ENCODE measurements around the gene SLC47A2.
"Not testable (repeated sequence)": the region's sequence is repeated elsewhere in the genome, so short reads cannot be mapped to it uniquely, and the experiment has no call there.

Gene SLC47A2, protein sequence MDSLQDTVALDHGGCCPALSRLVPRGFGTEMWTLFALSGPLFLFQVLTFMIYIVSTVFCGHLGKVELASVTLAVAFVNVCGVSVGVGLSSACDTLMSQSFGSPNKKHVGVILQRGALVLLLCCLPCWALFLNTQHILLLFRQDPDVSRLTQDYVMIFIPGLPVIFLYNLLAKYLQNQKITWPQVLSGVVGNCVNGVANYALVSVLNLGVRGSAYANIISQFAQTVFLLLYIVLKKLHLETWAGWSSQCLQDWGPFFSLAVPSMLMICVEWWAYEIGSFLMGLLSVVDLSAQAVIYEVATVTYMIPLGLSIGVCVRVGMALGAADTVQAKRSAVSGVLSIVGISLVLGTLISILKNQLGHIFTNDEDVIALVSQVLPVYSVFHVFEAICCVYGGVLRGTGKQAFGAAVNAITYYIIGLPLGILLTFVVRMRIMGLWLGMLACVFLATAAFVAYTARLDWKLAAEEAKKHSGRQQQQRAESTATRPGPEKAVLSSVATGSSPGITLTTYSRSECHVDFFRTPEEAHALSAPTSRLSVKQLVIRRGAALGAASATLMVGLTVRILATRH

DNA sequence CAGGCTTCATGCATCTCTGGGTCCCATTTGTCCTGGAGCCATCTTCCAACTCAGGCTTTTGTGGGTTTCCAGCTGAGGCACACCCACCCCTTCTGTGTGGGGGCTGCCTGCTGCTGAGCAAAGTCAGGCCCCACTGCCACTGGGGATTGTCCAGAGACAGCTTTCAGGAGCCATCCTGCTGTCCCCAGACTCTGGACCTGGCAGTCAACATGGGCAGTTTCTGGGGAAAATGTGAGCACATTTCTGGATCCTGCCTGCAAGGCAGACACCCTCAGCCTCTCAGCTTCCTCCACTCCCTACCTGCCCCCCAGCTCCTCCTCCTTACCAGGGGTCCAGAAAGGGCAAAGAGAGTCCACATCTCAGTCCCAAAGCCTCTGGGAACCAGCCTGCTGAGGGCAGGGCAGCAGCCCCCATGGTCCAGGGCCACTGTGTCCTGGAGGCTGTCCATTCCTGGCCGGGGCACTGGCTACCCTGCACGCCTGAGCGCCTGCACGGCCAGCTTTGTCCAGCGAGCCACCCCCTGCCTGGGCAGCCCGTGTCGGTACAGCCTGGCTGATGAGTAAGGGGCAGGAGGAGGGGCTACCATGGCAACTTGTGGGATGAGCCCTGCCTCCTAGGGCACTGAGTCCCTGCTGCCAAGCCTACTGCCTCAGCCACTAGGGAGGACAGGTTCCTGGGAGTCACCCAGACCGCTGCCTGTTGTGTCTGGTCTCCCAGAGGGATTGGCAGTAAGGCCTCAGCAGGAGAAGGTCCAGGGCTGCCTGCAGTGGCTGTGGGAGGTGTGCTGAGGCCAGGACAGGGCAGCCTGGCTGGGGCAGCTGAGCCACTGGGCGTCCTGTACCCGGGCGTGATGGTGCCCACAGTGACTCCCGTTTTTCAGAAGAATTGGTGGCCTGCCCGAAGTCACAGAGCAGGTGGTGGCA lies at the start of gene SLC47A2:
Gene SLC47A2 (minus strand): TSS at position 477 of the 923 bp plus-strand sequence. CDS start 29 bp downstream, at position 448.
- DNase-seq, result no peak

DNA sequence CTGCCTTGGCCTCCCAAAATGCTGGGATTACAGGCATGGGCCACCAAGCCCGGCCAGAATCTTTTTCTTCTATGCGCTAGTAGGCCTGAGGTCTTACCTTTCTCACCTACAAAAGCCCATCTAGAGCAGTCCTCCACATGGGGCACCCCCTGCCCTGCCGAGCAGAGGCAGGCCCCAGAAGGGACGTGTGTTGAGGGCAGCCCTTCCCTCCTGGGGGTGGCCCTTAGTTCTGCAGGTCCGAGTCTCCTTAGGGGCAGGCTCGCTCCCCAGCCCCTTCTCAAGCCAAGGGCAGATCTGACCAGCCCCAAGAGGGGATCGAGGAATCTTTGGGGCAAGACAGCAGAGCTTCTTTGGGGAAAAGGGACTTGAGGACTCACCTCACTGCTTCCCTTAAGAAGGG lies 49.6 kb upstream of the SLC47A2 start:
- DNase-seq, result no peak

DNA sequence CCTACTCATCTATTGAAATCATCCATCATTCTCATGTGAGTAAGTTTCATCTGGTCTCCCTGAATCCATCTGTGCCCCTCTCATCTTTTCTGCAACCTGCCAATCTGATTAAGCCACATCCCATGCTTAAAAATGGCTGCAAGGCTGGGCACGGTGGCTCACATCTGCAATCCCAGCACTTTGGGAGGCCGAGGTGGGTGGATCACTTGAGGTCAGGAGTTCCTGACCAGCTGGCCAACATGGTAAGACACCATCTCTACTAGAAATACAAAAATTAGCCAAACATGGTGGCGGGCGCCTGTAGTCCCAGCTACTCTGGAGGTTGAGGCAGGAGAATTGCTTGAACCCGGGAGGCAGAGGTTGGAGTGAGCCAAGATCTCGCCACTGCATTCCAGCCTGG lies 47.6 kb upstream of the SLC47A2 start:
- not testable (repeated sequence) for DNase-seq

DNA sequence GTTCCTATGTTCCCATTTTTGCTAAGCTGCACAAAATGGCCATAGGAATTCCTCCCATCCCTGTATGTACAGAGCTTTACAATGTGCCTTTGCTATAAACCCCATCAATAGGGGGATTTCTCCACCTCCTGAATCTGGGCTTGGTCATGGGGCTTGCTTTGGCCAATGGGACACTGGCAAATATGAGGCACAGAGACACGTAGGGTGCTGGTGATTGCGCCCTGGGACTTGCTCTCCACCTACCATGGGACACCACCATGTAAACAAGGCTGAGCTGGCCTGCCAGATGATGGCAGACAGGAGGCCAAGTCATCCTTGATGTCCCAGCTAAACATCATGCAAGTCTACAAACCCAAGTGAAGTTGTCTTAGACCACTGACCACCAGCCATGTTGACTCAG lies 47.0 kb upstream of the SLC47A2 start:
- no peak for DNase-seq

DNA sequence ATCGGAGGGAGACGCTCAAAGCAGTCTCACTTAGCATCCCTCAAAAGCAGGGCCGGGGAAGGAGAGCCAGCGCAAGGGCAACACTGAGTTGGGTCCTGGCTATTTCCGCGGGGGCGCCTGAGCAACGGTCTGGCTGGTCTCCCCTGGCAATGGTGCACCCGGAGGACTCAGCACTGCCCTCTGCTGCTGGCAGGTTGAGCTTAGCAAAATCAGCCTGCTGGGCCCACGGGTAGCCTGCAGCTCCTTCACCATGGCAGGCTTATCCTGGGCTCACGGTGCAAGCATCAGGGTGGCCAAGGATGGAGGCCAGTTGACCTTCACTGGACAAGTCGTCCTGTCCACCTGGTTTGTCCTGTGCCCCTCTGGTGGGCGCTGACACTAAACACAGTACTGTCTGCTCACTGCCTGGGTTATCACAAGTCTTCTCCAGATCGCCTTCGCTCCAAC lies 46.2 kb upstream of the SLC47A2 start:
- DNase-seq, result peak; percentile 66

DNA sequence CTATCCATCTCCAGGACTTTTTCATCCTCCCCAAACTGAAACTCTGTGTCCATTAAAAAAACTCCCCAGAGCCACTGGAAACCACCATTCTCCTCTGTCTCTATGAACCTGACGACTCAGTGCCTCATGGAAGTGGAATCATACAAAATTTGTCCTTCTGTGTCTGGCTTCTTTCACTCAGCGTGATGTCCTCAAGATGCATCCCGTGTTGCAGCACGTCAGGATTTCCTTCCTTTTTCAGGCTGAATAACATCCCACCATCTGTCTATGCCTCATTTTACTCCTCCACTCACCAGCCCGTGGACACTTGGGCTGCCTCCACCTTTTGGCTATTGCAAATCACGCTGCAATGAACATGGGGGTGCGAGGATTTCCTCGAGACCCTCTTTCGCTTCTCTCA lies 44.4 kb upstream of the SLC47A2 start:
- no peak for DNase-seq

DNA sequence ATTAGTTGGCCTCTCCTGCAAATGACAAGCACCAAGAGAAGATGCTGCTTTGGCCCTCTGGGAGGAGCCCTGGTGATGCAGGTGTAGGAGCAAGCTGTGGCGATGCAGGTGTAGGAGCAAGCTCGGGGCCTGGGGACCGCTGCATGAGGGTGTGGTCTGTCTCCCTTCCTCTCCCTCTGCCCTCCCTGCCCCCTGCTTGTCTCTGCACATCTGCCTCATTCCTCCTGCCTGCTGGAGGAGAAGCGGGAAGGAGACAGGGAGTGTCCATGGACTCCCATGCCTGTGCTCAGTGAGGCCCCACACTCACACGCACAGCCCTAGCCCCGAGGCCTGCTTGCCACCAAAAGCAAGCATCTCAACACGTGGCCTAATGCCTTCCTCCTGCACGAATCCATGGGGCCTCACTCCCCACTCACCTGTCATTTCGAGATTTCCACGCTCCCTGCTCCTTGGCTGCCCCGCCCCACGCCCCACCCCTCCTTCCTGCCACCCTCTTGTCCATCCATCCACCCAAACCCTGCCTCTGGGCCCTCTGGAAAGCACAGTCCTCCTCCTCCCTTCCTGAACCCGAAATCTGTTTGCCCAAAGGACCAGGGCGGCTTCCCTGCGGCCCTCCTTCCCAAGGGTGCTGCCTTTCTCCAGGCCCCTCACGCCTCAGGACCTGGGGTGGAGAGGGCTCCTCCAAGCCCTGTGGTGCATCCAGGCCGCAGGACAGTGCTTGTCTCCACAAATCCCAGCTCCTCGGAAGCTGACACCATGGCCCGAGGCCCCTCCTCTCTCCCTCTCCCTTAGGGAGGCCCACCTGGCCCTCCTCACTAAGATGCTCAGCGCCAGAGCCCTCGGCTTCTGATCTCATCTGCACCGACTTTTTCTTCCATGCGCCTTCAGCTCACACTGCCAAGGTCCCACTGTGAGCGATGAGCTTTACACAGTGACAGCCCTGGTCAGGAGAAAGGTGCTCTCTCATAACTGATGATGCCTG lies 43.5 kb upstream of the SLC47A2 start:
- no peak for DNase-seq

DNA sequence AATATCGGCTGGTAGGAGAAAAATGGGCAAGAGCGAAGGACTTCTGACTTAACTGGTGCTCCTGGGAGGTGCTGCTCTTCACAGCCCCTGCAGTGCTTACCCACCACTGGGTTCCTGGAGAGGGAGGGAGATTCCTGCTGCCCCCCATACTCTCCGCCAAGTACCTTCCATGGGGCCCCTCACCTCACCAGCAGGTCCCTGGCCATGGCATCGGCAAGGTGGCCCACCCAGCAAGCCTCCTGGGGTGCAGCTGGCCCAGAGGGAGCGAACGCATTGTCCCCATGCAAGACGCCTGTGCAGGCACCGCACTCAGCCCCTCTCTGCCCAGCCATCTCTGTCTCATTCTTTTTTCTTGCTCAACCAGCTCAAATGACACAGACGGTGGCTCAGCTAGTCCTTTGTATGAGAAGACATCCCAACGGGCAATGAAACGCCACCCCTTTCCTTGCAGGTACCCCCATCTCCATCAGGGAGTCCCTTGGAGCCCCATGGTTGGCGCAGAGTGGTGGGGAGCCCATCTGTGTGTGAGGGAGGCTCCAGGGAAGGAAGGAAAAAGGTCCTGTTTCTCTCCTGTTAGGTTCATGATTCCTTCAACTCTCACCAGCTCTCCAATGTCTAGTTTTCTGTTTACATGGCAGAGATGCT lies 41.3 kb upstream of the SLC47A2 start:
- no peak for DNase-seq

DNA sequence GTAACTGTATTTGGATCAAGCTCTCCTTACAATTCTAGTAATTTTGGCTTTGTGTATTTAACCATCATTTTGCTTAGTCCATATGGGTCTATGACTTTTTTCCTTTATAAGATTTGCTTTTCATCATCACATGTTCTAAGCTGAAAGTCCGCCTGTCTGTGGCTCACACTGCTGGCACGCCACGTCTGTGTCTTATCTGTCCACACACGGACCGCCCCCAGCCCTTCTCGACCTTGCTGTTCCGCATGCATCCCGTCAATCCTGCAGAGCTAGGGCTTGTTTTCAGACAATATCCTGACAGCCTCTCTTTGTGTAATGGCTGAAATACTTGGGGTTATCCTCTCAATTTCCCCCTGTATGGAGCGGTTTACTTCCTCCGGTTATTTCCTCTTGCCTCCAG lies 40.2 kb upstream of the SLC47A2 start:
- DNase-seq, result no peak

DNA sequence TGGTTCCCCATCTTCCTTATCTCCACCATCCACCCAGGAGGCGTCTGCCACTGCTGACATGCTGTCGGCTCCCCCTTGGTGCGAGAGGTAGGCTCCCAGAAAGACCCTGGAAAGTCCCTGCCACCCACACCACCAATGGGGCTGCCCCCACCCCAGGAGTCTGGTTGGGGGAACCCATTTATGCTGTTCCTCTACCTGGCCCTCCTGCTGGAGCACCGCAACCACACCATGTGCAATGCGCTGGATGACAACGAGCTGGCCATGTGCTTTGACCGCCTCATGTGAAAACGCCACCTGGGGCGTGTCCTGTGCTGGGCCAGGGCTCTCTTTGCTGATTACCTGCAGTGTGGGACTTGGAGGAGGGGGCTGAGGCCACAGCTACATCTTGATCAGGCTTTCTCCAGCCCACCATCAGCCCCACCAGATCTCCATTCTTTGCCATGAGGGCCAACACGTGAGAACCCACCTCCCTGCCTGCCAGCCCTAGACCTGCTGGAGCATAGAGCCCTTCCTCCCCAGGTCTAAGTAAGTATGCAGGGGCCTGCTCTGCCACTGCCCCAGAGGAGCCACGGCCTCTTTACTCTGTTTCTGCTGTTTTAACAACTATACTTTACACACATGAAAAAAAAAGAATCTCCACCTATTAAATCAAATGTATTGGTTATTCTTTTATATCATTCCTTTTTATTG lies 39.6 kb upstream of the SLC47A2 start:
- no peak for DNase-seq

DNA sequence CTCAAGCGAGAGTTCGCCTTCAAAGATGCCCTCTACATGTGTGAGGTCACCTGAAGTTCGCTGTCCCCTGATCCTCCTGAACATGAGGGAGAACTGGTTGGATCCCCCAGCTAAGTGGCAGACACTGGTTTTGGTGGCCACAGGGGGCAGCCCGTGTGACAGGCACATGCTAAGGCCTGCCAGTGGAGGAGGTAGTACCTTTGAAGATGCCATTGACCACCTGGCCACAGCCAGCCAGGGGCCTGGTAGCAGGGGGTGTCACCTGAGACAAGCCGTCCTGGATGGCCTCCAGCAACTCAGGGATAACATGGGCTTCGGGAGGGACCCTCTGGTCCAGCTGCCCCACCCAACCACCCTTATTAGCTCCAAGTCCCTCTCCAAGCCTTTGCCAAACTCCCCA lies 39.0 kb upstream of the SLC47A2 start:
- no peak for DNase-seq

DNA sequence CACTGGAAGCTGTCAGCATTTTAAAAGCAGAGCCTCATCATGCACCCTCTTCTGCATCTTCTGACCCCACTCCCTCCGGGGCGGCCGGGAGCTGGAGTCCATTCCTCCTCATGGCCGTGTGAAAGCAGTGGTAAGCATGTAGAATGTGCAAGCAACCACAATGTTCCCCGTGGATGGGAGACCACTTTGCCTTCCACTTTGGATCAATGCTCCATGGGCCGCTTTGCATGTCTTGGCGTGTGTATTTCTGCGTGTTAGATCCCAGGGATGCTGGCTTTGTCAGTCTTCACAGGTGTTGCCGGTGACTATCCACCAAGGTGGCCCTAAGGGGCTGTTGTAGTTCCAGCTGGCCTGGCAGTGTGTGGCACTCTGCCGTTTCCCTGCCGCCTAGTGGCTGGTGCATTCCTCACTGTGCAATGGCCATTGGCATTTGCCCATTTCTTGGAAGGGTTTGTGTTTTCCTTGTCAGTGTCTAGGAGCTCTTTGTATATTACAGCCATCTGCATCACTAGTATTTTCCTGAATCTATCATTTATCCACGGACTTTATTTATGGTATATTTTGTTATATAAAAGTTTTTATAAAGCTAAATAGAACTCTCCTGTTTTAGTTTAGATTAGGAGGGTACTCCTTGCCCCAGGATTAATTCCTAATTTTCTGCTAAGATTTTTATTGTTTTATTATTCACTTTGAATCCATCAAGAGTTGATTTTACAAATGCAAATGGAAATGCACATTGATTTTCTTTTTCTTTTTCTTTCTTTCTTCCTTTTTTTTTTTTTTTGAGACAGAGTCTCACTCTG lies 37.5 kb upstream of the SLC47A2 start:
- no peak for DNase-seq

DNA sequence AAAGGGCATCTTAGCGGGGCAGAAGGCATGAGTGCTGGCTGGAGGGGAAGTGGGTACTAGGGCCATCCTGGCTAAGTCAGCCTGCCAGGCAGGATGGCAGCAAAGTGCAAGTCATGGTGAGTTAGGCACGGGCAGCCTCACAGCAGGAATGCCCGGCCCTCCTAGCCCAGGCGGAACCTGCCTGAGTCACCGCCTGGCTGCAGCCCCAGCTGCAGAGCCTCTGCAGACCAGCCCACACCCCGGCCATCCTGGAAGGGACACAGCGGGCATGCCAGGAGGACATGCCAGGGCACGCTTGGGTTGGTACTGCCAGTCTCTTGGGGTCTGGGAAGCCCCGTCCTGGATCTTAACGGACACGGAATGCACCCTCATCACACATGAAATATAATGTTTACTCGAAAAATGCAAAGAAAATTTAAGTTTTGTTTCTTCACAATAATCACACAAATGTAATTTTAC lies 36.7 kb upstream of the SLC47A2 start:
- no peak for DNase-seq

DNA sequence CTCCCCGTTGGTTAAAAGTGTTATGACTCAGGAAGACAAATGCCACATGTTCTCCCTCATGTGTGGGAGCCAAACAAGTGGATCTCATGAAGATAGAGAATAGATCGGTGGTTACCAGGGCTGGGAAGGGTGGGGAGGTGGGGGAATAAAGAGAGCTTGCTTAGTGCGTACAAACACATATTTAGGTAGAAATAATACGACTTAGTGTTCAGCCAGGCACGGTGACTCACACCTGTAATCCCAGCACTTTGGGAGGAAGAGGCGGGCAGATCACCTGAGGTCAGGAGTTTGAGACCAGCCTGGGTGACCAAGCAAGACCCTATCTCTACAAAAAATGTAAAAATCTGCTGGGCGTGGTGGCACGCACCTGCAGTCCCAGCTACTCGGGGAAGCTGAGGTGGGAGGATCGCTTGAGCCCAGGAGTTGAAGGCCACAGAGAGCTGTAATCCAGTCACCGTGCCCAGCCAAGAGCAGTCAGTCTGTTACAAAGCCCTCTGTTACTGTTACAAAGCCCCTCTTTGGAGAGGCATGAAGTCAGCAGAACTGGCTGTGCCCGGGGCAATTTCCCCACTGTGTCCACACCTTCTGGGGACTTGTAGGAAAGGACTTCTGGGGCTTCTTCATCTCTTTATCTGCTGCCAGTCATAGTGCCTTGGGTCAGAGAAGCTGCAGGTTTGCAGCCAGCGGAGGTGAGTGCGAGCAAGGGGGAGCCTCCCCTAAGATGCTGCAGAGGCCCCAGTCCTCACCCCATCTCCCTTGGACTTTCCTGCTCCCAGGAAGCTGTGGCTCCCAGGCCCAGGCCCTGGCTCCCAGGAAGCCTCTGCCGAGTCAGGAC lies 36.0 kb upstream of the SLC47A2 start:
- no peak for DNase-seq

DNA sequence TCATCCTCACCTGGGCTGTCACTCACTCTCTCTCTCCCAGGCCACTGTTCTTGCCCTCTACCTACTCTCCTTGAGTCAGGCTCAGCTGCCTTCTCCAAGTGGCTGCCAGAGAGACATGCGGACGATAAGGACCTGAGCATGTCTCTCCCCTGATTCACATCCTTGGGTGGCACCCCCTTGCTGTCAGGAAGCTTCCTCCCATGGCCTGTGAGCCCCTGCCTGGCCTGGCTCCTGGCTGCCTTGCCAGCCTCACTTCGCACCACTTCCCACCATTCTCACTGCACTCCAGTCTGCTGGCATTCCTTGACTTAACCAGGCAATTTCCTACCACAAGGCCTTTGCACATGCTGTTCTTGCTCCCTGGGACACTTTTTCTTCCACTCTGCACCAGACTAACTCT lies 34.5 kb upstream of the SLC47A2 start:
- no peak for DNase-seq

DNA sequence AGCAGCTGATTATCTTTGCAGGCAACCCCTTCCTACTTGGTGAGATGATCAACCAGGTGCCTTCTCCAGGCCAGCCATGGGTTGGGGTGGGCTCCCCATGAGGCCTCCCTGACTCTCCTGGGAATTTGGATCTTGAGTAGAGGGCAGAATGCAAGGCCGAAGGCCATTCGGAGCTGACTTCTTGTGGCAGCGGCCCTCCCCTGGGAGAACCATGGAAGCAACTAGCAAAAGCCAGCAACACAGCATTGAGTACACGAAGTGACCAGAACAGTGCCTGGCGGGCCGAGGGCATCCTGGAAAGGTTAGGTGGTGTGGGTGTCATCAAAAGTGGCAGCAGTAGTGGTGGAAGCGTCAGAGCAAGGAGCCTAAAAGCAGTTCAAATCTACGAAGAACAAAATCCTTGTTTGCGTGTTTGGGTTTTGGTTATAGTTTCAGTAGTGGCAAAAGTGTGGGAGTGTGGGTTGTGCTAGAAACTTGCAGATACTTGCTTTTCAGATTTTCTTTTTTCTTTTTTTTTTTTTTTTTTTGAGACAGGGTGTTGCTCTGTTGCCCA lies 33.7 kb upstream of the SLC47A2 start:
- no peak for DNase-seq

DNA sequence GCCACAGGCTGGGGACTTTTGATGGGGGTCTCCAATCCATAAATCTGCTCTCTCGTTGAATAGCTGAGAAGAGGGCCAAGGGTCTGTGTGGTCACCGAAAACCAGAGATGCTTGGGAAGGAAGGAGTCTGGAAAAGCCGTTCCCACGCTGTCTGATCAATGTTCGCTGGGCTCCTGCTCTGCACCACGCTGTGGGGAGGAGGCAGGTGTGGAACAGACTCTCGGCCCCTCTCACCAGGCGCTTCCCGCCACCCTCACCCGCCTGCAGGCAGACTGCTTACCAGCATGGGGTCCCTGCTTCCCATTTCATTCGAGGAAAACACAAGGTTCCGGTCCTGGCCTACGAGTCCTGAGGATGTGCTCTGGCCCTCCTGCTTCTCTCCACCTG lies 32.4 kb upstream of the SLC47A2 start:
- no peak for DNase-seq

DNA sequence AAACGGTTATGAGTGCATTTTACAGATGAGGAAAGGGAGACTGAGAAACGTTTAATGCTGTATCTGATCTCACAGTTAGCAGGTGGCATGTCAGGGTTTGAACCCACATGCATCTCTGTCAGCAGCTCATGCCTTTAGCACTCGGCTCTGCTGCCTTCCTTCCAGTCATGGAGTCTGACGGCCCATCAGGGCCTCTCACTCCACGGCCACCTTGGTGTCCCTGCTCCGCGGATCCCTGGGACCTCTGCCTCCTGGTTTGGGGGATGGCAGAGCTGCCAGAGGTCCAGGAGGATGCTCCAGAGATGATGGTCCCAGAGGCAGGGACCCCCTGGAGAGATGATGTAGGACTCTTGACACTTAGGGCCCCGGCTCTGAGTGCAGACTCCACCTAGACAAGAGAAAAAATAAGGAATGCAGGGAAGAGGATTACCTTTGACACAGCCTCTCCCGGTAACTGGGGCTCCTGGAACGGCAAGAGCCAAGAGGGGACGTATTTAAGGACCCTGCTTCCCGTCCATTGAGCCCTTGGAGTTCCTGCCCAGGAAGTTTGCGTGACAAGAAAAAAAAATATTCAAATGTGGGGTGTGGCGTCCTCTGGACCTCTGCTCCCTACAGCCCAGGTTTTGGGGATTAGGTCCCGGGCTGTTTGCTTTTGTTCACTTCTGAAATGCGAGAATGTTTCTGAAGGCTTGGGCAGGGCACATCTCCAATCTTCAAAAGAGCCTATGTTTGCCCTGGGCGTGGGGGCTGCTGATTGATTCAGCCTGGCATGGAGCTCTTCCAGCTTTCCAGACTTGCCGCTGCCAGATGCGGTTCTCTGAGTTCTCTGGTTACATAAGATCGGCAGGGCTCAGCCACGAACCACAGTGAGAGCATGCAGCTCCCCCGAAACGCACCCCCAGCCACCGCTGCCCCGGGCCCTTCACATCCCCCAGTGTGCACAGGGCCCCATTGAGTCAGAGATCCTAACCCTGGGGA lies 31.7 kb upstream of the SLC47A2 start, which contains the start of gene ALDH3A1:
Gene ALDH3A1 (minus strand): TSS at position 470 of the 978 bp plus-strand sequence. CDS start 3,169 bp downstream, outside the sequence.
- DNase-seq, result no peak

Data from CD4-positive, alpha-beta T cell treated with Interleukin-21 for 1 hour (primary cell).